ENCODE data around the gene DCUN1D4.
"Not testable (repeated sequence)": the region's sequence is repeated elsewhere in the genome, so short reads cannot be mapped to it uniquely, and the experiment has no call there.

The DCUN1D4 gene

DNA sequence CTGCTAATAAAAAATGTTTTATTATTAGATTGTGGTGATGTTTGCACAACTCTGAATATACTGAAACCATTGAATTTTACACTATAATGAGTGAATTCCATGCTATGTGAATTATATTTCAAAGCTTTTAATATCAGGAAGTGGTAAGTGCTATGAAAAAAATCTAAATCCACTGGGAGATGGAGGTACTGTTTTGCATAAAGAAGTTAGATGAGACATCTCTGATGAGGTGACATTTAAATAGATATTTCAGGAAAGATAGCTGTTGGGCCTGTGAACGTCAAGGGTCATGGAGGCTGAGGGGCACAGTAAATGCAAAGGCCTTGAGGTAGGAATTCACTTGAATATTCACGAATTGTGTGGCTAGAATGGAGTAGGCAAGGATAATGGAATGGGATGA lies 12.3 kb downstream of the DCUN1D4 start:
- DNase-seq (ENCODE audit: low read depth): no peak

DNA sequence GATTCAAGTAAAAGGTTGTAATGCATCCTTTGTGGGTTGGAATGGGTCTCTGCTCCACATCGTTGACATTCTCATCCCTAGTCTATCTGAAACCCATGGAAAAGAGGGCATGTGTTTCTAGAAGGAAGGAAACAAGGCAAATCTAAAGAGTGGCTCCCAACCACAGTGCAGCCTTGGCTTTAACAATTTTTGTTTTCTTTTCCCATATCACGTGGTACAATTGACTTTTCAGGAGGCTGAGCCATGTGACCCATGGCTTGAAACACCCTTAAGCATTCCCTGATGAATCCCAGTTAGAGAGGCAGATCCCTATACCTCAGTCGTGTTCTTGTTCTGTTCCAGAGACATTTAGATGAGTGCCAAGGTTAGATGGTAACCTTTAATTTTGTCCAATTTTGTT lies 12.8 kb downstream of the DCUN1D4 start:
- no peak for DNase-seq (ENCODE audit: low read depth)

DNA sequence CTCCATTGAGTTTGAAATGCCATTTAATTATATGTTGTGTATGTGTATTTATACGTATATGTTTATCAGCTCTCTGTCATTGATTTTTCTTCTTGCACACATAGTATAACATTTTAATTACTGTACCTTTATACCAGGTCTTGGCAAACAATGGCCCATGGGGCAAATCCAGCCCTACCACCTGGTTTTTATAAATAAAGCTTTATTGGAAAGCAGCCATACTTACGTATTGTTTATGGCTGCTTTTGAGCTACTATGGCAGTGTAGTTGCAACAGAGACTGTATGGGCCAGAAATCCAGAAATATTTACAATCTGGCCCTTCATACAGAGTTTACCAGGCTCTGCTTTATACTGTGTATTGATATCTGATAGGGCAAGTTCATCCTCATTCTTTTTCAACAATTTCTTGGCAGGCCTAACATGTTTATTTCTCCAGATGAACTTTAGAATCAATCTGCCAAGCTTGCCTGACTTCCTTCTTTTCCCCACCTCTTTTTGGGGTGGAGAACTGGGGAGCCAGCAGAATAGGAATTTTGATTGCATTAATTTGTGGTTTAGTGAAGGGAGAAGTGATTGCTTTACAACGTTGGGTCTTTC lies 15.8 kb downstream of the DCUN1D4 start:
- peak; percentile 5 for DNase-seq (ENCODE audit: low read depth)

DNA sequence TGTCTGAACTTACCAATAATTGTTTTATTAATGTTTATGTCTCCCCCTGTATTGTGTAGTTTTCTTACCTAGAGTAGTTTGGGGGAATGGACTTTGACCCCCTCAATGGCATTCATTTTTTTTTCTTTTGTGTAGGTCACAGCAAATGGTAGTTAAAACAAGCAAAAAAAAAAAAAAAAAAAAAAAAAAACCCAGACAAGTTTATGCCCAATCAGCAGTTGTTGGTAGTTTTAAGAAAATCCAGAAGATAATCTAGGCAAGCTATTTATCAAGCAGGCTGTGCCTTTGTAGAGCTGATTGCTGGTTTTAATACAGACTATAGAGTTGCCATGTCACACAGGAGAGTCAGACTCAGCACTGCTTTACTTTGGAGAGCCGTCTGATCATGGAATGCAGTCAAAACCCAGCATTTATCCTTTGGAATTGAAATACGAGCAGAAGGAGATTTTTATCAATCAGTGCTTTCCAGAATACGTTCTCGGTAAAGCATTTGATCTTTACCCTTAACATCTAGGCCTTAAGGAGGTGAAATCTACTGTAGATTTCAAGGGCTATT lies 16.6 kb downstream of the DCUN1D4 start:
- DNase-seq (ENCODE audit: low read depth): no peak

DNA sequence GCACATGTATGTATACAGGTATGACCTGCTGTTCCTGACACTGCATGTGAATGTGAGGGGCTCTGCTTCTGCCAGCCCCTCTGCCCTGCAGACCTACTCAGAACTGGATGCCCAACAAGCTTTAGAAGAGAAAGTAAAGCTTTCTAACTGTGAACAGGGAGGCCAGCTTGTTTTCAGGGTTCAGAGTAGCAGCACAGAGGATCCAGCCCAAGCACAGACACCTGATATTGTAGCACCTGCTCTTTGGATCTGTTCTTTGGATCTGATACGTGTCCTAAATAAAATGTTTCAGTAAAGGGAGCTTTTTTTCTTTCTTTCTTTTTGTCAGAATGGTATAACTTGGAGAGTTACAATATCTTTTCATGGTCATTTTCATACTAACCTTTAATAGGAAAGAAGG lies 19.2 kb downstream of the DCUN1D4 start:
- no peak for DNase-seq (ENCODE audit: low read depth)

DNA sequence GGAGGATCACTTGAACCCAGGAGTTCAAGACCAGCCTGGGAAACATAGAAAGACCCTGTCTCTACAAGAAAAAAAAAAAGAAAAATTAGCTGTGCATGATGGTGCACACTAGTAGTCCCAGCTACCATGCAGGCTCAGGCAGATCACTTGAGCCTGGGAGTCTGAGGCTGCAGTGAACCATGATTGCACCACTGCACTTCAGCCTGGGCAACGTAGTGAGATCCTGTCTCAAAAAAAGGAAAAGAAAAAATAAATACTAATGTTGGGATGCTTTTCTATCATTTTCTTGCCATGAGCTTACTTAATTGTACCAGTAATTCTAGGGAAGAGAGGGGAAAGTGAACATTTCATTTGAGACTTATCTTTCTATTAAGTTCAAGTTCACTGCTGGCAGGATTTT lies 19.8 kb downstream of the DCUN1D4 start:
- DNase-seq (ENCODE audit: low read depth): no peak

DNA sequence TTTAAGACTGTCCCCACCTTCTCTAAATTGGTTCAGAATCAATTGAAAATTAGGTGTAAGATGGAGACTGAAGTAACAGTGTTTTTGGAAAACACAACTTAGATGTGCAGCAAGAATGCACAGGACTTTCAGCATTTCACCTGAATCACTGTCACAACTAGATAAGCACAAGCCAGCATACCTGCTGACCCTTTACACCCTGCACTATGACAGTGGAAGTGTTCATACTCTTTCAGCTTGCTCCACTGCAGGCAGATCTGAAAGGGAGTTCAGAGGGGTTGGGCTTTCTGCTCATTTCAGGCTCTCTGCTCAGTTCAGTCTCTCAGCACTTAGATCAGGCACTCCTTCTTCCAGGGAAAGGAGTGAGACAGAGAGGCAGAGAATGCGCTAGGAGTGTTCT lies 22.8 kb downstream of the DCUN1D4 start:
- no peak for DNase-seq (ENCODE audit: low read depth)

DNA sequence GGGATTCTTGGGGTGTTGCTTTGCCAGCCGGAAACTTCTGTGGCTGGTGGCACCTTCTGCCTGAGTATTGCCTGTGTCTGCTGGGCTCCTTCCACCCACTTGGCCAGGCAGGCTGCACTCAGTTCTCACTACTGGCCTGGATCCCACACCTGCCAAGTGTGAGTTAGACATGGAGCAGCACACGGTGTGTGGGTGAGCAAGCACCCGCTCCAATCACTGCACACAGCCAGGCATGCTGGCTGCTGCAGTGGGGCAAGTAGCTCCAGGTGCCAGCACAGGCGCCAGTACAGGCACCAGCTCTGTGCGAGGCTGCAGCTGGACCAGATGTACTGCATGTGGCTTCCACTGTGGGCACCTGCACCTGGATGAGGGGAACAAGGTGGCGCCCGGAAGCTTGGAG lies 23.9 kb downstream of the DCUN1D4 start:
- no peak for DNase-seq (ENCODE audit: low read depth)

DNA sequence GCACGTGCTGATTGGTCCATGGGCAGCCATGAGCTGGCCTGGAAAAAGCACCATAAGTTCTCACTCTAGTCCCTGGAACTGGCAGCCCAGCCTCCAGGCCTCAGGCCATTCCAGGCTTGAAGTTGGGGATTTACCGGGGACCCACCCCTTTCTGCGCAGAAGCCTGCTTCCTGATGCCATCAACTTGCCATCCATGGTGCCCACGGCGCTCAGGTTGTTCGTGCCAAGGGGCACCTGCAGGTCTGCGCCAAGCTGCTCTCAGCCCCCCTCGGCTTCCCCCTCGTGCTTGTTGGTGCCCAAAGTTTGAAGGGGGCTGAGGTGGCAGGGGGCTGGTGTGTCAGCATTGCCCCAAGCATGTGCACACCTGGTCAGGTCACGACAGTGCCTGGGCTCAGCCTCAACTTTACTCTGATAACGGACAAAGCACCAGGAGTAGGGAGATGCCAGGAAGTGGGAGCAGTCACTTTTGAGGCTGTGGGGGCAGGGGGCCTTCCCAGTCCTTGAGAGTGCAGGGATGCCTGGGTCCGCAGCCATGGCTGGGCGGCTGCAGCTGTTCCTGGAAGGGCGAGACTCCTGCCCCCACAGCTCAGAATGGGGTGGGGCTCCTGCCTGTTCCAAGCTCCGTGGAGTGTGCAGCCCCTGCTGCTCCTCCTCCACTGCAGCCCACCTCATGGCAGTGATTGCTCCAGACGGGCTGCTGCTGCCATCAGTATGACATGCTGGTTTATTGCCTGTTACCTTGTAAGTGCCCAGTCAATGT lies 24.9 kb downstream of the DCUN1D4 start:
- DNase-seq (ENCODE audit: low read depth): no peak

DNA sequence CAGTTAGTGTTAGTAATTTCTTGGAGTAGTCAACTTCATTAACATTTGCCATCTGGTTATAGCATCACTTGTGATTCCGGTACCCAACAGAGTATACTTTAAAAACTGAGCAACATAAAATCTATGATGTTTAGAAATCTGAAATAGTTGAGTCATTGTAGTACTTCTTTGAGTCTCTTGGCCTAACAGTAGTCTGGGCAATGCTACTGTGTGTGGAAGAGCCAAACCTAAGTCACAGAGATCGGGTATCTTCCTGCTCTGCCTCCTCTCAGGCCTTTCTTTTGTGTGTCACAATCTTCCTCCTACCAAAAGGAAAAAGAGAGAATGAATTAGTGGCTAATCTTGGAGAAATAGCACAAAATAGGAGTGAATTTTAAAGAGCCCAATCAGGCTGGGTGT lies 25.5 kb downstream of the DCUN1D4 start:
- no peak for DNase-seq (ENCODE audit: low read depth)

DNA sequence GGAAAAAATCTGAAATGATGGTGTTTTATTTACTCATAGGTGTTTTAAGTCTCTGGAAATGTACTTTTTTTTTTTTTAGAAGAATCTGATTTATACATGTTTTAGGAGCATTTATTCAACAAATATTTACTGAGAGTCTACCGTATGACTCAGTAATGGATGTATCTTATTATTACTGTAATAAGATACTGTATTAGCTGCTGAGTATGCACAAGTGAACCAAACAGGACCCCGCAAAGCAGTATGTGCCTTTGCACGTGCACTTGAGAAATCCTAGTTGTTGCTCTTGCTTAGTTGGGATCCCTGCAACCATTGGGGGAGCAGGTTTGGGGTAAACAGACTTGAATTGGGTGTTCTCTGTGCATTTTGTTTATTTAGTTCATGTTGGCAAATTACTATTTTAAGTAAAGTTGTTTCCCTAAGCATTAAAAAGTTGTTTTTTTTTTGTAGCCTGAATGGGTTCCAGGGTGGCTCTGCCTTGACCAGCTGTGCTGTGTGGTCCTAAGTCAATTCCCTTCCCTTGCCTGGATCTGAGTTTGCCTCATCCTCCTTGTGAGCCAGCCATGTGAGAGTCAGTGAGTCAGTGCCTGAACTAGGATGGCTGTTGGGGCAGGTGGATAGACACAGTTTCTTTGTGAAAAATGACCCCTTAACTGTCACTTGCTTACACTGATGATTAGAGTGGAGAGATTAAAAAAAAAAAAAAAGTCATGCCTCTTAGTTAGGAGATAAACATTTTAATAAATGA lies 27.7 kb downstream of the DCUN1D4 start:
- no peak for DNase-seq (ENCODE audit: low read depth)

DNA sequence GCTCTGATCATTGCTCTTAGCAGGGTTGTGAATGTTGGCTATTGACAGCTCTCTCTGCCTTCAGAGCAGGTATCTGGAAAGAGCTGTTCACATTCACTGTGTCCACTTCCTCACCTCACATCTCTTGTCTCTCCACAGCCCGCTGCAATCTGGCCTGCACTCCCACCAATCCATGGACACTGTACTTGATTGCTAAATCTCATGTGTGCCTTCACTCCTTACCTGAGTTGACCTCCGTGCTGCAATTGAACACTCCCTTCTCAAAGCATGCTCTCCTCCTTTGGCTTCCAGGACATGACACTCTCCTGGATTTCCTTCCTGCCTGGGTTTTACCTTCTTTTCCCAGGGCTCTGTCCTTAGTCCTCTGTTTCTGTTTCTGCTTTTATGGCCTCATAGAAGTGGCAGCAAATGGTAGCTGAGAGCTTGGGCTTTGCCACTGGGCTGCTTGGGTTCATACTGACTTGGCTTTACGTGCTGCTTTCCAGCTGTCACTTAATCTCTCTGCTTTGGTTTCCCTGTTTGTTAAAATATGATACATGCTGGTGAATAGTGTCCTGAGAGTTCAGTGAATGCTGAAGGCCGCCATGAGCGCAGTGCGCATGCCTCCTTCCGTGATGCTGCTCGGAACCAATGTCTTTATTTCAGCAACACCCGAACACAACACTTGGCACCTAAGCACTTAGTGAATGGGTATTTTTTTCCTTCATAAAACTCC lies 29.5 kb downstream of the DCUN1D4 start:
- no peak for DNase-seq (ENCODE audit: low read depth)

DNA sequence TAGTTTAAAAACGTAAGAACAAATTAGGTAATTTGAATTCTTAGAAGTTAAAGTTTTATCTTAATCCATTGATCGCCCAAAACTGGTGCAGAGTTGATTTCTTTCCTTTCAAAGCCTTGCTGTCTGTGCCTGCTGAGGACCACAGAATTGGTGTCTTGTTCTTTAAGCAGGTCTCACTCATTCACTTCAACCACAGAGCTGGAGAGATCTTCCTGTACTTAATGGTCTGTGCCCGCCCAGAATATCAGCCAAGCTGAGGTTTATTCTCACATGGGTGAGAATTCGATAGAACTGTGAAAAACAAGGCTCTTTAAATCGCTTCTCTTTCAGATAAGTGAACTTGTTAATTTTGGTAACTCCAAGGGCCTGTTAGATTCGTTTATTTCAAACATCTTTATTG lies 31.6 kb downstream of the DCUN1D4 start:
- no peak for DNase-seq (ENCODE audit: low read depth)

DNA sequence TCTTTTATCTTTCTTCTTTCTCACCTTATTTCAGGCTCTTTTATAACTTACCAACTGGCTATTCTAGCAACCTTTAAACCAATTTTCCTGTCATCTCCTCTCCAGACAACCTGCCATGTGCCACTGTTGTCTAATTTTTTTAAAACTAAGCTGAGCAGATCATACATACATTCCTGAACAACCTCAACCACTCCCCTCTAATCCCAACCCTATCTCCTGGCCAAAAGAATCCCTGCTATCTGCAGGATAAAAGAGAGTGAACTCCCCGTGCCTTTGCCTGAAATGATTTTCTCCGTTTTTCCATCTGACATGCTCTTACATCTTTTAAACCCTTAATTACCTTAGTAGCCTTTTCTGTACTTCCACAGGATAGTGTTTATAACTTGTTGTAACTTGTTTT lies 35.5 kb downstream of the DCUN1D4 start:
- no peak for DNase-seq (ENCODE audit: low read depth)

DNA sequence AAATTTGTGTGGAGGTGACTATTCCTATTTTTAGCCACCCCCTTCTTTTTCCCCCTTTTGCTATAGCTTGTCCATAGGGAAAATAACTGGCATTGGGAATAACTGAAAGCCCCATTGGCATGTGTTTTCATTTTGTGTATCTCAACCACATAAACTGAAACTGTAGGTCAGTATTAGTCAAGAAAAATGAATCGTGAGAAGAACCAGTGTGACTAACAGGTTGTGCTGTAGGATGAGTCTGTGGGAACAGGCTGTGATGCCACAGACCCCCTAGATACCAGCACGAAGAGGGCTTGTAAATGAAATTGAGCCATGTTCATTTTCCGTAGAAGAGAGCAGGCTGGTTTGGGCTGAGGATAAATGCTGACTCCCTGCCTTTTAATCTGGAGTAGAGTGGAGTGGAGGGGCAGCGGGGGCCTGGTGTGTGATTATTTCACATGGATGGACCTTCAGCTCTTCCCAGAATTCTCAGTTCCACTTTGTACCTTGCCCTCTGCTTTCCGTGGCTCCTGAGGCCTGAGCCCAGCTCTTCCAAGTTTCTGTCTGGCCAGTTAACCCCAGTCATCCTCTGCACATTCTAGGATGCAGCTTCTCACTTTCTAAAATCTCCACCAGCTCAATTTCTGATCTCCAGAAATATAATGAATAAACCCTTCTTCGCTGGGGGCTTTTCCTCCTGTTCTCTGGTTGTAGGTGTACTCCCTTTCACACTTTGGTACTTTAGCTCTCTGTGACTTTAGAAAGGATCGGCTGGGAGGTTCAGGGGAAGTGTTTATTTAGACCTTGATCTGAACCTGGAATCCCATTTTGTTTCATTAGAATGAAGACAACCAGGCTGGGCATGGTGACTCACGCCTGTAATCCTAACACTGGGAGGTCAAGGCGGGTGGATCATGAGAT lies 37.3 kb downstream of the DCUN1D4 start:
- DNase-seq (ENCODE audit: low read depth): no peak

DNA sequence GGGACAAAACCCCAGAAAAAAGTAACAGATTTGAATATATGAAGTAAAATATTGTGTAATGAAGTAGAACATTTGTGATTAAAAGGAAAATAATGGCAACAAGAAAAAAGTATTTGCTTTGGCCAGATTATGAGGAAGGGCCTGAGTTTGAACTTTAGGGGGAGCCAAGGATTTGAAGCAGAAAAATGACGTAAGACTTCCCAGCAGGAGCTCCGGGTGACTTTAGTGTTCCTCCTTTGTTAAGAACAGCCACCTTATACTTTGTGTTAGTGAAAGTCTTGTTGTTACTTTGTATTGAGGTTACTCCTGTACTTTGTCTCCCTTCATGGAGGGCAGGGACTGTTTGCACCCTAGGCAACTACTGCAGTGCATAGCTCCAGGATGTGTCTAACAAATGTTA lies 41.1 kb downstream of the DCUN1D4 start:
- no peak for DNase-seq (ENCODE audit: low read depth)

DNA sequence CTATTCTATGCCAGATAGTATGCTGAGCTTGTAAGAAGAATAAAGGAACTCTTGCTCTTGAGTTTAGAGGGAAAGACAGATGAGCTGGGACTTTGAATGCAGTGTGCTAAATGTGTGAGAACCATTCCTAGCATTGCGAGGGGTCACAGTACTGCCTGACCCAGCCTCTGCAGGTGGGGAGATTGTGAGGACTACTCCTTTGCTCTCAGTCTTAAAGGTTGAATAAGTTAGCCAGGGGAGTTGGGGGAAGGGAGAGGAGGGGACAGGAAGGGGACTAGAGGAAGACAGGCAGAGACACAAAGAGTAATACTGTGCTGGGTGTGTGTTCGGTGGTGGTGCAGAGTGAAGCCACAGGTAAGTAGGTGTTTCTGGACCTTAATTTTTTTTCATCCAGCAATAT lies 41.7 kb downstream of the DCUN1D4 start:
- DNase-seq (ENCODE audit: low read depth): no peak

DNA sequence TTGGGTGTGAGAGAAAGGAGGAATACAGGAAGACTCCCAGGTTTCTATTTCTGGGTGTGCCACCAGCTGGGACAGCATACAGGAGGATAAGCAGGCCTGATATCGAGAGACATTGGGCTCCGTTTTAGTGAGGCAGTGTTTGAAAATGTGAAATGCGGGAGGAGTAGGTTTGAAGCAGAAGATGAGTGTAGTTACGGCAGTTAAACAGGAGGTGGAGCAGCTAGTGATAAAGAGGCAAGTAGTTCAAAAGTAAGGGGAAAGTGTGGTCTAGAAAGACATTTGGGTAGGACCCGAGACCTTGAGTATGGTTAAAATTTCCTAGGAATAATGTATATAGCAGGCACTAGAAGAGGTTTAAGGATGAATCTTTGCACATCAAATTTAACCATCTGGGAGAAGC lies 42.4 kb downstream of the DCUN1D4 start:
- peak; percentile 39 for DNase-seq (ENCODE audit: low read depth)

DNA sequence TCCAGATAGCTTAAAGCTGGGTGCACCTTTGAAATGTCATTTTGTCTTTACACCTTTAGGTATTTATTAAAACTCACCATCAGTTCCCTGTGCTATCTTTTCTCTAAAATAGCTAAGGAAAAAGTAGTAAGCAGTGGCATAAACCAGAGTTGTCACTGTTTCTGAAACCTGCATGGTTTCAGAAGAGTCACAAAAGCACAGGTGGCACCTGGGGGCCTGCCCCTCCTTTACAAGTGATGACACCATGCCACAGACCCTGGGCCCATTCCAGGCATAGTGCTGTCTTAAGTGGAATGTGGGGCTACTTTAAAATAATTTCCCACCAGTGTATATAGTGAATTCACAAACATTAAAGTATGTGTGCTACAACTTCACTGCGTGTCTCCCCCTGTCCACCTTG lies 47.8 kb downstream of the DCUN1D4 start:
- no peak for DNase-seq (ENCODE audit: low read depth)

DNA sequence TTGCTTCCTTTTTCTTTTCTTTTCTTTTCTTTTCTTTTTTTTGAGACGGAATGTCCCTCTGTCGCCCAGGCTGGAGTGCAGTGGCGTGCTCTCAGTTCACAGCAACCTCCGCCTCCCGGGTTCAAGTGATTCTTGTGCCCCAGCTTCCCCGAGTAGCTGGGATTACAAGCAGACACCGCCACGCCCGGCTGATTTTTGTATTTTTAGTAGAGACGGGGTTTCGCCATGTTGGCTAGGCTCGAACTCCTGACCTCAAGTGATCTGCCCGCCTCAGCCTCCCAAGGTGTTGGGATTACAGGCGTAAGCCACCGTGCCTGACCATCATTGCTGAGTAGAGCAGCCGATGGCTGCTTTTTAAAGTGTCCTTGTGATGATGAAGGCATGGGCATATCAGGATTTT lies 50.4 kb downstream of the DCUN1D4 start:
- not testable (repeated sequence) for DNase-seq (ENCODE audit: low read depth)

DNA sequence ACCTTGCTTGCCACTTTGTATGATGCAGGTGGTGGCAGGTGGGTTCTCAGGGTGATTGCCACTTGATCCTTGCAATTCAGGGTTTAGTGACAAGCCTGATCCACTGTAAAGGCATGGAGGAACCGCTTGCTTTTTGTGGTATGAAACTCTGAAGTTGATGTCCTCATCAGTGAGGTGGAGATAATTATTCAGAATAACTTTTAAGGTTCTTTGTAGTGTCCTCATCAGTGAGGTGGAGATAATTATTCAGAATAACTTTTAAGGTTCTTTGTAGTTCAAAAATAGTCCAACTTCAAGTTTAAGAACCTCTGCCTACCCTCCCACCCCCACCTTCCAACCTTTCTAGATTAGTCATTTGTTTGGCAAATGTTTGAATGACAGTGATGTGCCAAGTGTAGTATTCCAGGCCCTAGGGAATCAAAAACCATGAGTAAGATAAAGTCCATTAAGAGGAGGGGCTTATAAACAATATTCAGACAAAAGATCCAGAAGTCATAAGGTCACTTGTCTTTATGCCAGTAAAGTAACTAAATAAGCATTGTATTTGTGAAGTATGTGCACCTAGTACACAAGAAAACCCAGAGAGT lies 51.2 kb downstream of the DCUN1D4 start:
- DNase-seq (ENCODE audit: low read depth): peak; percentile 40
